ENCODE measurements around the gene CCT6B.

The CCT6B gene

DNA sequence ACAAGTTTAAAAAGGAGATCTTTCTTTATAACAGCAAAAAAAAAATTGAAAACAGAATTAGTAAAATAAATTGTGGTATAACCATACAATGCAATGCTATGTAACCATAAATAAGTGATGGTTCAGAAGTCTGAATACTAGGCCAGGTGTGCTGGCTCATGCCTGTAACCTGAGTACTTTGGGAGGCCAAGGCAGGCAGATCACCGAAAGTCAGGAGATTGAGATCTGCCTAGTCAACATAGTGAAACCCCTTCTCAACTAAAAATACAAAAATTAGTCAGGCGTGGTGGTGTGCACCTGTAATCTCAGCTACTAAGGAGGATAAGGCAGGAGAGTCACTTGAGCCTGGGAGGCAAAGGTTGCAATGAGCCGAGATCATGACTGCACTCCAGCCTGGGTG lies 34.6 kb downstream of the CCT6B start:
- no peaks in the 10 kb centered on the region for H3K4me1 Mint-ChIP-seq
- no peaks in the 10 kb centered on the region for H3K36me3 Mint-ChIP-seq (ENCODE audit: low read depth)
- no peak overlapping the region for H3K4me3 Mint-ChIP-seq
- TF ChIP-seq, protein P1, sequence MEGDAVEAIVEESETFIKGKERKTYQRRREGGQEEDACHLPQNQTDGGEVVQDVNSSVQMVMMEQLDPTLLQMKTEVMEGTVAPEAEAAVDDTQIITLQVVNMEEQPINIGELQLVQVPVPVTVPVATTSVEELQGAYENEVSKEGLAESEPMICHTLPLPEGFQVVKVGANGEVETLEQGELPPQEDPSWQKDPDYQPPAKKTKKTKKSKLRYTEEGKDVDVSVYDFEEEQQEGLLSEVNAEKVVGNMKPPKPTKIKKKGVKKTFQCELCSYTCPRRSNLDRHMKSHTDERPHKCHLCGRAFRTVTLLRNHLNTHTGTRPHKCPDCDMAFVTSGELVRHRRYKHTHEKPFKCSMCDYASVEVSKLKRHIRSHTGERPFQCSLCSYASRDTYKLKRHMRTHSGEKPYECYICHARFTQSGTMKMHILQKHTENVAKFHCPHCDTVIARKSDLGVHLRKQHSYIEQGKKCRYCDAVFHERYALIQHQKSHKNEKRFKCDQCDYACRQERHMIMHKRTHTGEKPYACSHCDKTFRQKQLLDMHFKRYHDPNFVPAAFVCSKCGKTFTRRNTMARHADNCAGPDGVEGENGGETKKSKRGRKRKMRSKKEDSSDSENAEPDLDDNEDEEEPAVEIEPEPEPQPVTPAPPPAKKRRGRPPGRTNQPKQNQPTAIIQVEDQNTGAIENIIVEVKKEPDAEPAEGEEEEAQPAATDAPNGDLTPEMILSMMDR (IDR thresholded peaks at IDR 0.05), result no peak
- DNase-seq, result no peak
- peaks cover 21% of the 10 kb centered on the region for H3K27me3 Mint-ChIP-seq (ENCODE audit: low read depth, poor library complexity)
- no peaks in the 10 kb centered on the region for H3K9me3 Mint-ChIP-seq
- H3K27ac Mint-ChIP-seq, result no peak overlapping the region

DNA sequence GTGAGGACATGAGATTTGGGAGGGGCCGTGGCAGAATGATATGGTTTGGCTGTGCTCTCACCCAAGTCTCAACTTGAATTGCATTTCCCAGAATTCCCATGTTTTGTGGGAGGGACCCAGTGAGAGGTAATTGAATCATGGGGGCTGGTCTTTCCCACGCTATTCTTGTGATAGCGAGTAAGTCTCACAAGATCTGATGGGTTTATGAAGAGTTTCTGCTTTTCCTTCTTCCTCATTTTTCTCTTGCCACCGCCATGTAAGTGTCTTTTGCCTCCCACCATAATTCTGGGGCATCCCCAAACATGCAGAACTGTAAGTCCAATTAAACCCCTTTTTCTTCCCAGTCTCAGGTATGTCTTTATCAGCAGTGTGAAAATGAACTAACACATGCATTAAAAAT lies 40.6 kb downstream of the CCT6B start:
- no peak overlapping the region for H3K4me3 Mint-ChIP-seq
- H3K27me3 Mint-ChIP-seq (ENCODE audit: low read depth, poor library complexity), result peaks cover 29% of the 10 kb centered on the region
- H3K4me1 Mint-ChIP-seq, result no peaks in the 10 kb centered on the region
- TF ChIP-seq, protein P1 (IDR thresholded peaks at IDR 0.05), result no peak
- no peak overlapping the region for H3K27ac Mint-ChIP-seq
- DNase-seq, result no peak
- H3K36me3 Mint-ChIP-seq (ENCODE audit: low read depth), result no peaks in the 10 kb centered on the region
- H3K9me3 Mint-ChIP-seq, result no peaks in the 10 kb centered on the region

DNA sequence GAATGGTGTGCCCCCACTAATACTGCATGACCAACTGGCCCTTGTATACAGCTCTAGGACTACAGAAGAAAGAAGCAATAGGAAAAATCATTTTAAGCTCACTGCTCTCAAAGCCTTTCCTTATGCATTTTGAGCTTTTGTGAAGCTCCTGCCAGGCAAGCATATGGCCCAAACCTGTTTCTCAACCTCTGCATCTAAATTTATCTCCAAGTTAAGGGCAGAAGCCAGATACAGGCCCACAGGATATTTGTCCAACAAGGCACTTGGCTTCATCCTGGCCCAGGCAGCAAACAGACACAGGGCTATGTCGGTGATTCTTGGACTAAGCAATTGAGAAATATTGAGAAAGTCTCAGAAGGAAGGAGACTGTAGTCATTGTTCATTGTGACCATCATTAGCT lies 43.9 kb downstream of the CCT6B start:
- no peak for DNase-seq
- Mint-ChIP-seq H3K36me3 (ENCODE audit: low read depth) (no peaks in the 10 kb centered on the region), H3K4me3 (no peak overlapping the region), H3K27me3 (ENCODE audit: low read depth, poor library complexity) (peaks cover 32% of the 10 kb centered on the region), H3K27ac (no peak overlapping the region), H3K9me3 (no peaks in the 10 kb centered on the region), H3K4me1 (no peaks in the 10 kb centered on the region)
- TF ChIP-seq, protein P1 (IDR thresholded peaks at IDR 0.05), result no peak

DNA sequence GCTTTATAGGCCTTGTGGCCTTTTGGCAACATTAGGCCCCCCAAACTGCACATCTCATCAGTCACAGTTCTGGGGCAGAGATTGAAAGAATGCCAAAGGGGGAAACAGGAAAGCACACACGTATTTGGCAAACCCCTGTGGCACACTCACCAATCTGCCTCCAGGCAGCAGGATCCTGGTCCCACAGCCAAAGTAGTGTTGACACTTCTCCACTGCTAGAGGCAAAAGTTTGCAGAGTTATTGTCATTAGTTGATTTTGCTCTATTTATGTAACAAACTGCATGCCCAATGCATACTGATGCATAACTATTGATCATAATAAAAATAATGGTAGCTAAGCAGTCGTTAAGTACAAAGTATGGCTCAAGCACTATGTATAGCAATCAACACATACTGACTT lies 45.1 kb downstream of the CCT6B start:
- Mint-ChIP-seq H3K27me3 (ENCODE audit: low read depth, poor library complexity) (peaks cover 30% of the 10 kb centered on the region), H3K9me3 (no peaks in the 10 kb centered on the region), H3K36me3 (ENCODE audit: low read depth) (no peaks in the 10 kb centered on the region), H3K27ac (no peak overlapping the region), H3K4me3 (no peak overlapping the region), H3K4me1 (no peaks in the 10 kb centered on the region)
- no peak for DNase-seq
- TF ChIP-seq, protein P1 (IDR thresholded peaks at IDR 0.05), result no peak

DNA sequence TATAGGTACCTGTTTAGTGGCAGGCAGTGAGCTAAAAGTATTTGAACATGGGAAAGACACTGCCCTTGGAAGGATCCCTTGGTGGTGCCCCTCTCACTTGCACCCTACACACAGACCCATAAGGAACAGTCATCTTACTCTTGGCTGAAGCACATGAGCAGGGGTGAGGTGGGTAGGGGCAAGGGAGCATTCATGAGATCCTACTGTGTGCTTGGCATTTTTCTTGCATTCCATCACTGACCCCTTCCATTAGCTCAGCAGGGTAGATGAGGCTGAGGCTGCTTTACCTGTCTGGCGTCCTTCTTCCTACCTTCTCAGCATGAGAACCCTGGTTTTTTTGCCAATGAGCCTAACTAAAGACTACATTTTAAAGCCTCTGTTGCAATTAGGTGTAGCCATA lies 48.3 kb downstream of the CCT6B start:
- TF ChIP-seq, protein P1 (IDR thresholded peaks at IDR 0.05), result no peak
- Mint-ChIP-seq H3K36me3 (ENCODE audit: low read depth) (no peaks in the 10 kb centered on the region), H3K9me3 (no peaks in the 10 kb centered on the region), H3K27ac (no peak overlapping the region), H3K27me3 (ENCODE audit: low read depth, poor library complexity) (peaks cover 44% of the 10 kb centered on the region), H3K4me3 (no peak overlapping the region), H3K4me1 (no peaks in the 10 kb centered on the region)
- DNase-seq, result no peak

DNA sequence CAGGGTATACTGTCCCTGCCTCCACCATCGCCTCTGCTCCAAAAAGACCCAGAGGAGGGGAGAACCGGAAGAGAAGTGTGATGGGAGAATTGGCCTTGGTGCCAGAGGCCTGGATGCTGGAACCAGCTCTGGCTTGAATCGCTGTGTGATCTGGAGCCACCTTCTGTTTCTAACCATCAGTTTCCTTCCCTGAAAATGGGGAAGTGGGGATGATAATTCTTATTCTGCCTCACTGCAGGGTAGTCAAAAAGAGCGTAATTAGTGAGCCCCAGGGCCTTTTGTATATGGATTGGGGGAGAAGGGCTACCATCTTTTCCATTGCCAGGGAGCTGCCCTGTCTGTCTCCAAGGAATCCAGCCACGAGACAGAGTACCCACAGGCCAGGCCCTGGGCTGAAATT lies 52.2 kb downstream of the CCT6B start:
- Mint-ChIP-seq H3K9me3 (no peaks in the 10 kb centered on the region), H3K4me3 (no peak overlapping the region), H3K27me3 (ENCODE audit: low read depth, poor library complexity) (peaks cover 45% of the 10 kb centered on the region), H3K36me3 (ENCODE audit: low read depth) (no peaks in the 10 kb centered on the region), H3K4me1 (no peaks in the 10 kb centered on the region), H3K27ac (no peak overlapping the region)
- no peak for DNase-seq
- TF ChIP-seq, protein P1 (IDR thresholded peaks at IDR 0.05), result no peak
